GM19240 (cell line): ENCODE results near the gene RASA3.

Experiments used
- DNase-seq: peaks from one replicate; pipeline ENCODE4 v3.0.0; 2011; ENCODE audit warnings: low spot score; ENCODE audit not compliant: insufficient read length

Gene RASA3

GRCh38 chr13:114008964-114009589 is 123.3 kb downstream of the RASA3 start:
- no peak for DNase-seq

- DNase-seq, result no peak
Observed at GRCh38 chr13:114007566-114007965, 124.9 kb downstream of the RASA3 start.

- no peak for DNase-seq
Observed at GRCh38 chr13:114005206-114005724, 127.2 kb downstream of the RASA3 start.

GRCh38 chr13:114004420-114005205 is 127.8 kb downstream of the RASA3 start:
- no peak for DNase-seq

- no peak for DNase-seq
Observed at GRCh38 chr13:114002771-114003321, 129.6 kb downstream of the RASA3 start.

GRCh38 chr13:114002009-114002544 is 130.3 kb downstream of the RASA3 start:
- no peak for DNase-seq

- no peak for DNase-seq
Observed at GRCh38 chr13:114001331-114002008, 131.0 kb downstream of the RASA3 start.

- DNase-seq, result no peak
Observed at GRCh38 chr13:114000151-114001040, 132.0 kb downstream of the RASA3 start.

GRCh38 chr13:113999618-113999910 is 132.9 kb downstream of the RASA3 start:
- no peak for DNase-seq

- DNase-seq, result no peak
Observed at GRCh38 chr13:113998781-113999617, 133.4 kb downstream of the RASA3 start.

- no peak for DNase-seq
Observed at GRCh38 chr13:113997845-113998751, 134.3 kb downstream of the RASA3 start.

- DNase-seq, result no peak
Observed at GRCh38 chr13:113996912-113997745, 135.3 kb downstream of the RASA3 start.

- no peak for DNase-seq
Observed at GRCh38 chr13:113996081-113996911, 136.1 kb downstream of the RASA3 start.

- no peak for DNase-seq
Observed at GRCh38 chr13:113995051-113995601, 137.3 kb downstream of the RASA3 start.

- DNase-seq, result no peak
Observed at GRCh38 chr13:113992276-113993005, 140.0 kb downstream of the RASA3 start.

GRCh38 chr13:113991676-113992179 is 140.7 kb downstream of the RASA3 start:
- no peak for DNase-seq
